Measurements from ENCODE around the gene NEK7.

Gene NEK7

DNA sequence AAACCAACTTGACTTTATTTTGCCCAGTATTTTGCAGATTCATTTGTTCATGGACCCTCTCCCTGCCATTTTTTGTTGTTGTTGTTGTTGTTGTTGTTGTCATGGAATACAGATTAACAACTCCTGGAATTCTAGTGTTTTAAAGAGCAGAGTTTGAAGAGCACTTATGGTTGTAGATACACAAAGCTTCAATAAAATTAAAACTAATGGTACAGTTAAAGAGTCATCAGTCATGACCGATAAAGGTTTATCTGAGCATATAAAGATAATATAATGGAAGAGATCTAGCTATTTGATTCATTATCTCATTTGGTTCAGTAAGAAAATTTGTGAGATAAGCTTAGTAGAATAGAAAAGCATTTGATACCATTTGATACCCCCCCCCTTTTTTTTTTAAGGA is 21.8 kb downstream of the NEK7 start:
- Histone ChIP-seq H3K27ac (no peak overlapping the region), H3K4me1 (ENCODE audit: control insufficient read depth in 1 of 2, insufficient read depth in 1 of 2, low read depth in 1 of 2, low read length in 1 of 2) (peaks cover 15 to 23% of the 10 kb centered on the region in 2 experiments), H3K27me3 (no peaks in the 10 kb centered on the region), H3K4me3 (ENCODE audit: low read depth in 1 of 2, low read length in 1 of 2) (no peak overlapping the region), H3K36me3 (no peaks in the 10 kb centered on the region), H3K9me3 (no peaks in the 10 kb centered on the region)
- TF ChIP-seq, protein P1, sequence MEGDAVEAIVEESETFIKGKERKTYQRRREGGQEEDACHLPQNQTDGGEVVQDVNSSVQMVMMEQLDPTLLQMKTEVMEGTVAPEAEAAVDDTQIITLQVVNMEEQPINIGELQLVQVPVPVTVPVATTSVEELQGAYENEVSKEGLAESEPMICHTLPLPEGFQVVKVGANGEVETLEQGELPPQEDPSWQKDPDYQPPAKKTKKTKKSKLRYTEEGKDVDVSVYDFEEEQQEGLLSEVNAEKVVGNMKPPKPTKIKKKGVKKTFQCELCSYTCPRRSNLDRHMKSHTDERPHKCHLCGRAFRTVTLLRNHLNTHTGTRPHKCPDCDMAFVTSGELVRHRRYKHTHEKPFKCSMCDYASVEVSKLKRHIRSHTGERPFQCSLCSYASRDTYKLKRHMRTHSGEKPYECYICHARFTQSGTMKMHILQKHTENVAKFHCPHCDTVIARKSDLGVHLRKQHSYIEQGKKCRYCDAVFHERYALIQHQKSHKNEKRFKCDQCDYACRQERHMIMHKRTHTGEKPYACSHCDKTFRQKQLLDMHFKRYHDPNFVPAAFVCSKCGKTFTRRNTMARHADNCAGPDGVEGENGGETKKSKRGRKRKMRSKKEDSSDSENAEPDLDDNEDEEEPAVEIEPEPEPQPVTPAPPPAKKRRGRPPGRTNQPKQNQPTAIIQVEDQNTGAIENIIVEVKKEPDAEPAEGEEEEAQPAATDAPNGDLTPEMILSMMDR (IDR thresholded peaks at IDR 0.05): no peak

DNA sequence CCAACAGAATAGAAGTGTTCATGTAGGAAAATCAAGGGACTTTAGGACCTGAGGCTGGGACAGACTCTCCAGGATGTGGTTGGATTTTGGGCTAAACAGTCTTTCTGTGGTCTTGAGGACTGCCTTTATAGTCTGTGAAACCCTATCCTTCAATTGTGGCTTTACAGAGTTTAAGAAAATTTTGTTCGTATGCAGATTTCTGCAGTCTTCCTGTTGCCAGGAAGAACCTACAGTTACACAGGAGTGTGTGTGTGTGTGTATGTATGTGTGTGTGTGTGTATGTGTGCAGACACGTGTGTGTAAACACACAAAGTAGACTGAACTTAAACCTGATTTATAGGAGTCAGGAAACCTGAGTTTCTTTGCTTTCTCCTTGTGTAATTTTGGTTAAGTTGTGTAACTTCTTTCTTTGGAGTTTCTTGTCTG is 22.8 kb downstream of the NEK7 start:
- no peaks in the 10 kb centered on the region for H3K27me3 ChIP-seq
- H3K4me1 ChIP-seq (ENCODE audit: control insufficient read depth in 1 of 2, insufficient read depth in 1 of 2, low read depth in 1 of 2, low read length in 1 of 2): peaks cover 7 to 15% of the 10 kb centered on the region in 2 experiments
- H3K36me3 ChIP-seq: no peaks in the 10 kb centered on the region
- H3K27ac ChIP-seq: no peak overlapping the region
- no peaks in the 10 kb centered on the region for H3K9me3 ChIP-seq
- H3K4me3 ChIP-seq (ENCODE audit: low read depth in 1 of 2, low read length in 1 of 2): no peak overlapping the region
- TF ChIP-seq, protein P1 (IDR thresholded peaks at IDR 0.05): no peak

DNA sequence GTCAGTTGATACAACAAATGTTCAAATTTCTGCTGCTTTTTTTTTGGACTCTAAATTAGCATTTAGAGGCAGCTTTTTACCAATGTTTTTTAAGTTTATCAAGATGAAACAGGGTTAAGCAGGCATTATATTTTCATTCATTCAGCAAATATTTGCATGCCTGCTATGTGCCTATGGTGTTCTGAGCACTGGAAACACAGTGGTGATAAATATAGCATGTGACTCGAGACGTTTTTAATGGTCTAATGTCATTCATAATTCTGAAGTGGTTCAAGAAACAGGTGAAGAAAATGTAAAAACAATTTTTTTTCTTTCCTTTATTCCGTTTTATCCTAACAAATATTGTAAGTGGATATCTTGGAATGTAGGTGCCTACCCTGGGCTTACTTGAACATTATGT is 26.8 kb downstream of the NEK7 start:
- TF ChIP-seq, protein P1 (IDR thresholded peaks at IDR 0.05): no peak

DNA sequence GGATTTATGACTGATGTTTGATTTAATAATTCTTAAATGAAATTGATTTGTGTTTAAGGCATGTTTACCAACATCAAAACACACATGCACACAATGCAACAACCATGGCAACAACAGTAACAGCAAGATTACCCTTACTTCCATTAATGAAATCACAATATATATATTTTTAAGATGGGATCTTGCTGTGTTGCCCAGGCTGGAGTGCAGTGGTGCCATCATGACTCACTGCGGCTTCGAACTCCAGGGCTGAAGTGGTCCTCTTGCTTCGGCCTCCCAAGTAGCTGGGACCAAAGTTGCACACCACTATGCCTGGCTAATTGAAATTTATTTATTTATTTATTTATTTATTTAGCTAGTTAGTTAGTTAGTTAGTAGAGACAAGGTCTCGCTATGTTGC is 27.7 kb downstream of the NEK7 start:
- TF ChIP-seq, protein P1 (IDR thresholded peaks at IDR 0.05): no peak
- Histone ChIP-seq H3K27me3 (no peaks in the 10 kb centered on the region), H3K36me3 (no peaks in the 10 kb centered on the region), H3K9me3 (no peaks in the 10 kb centered on the region), H3K4me1 (ENCODE audit: control insufficient read depth in 1 of 2, insufficient read depth in 1 of 2, low read depth in 1 of 2, low read length in 1 of 2) (peaks cover 4 to 11% of the 10 kb centered on the region in 2 experiments), H3K27ac (no peak overlapping the region), H3K4me3 (ENCODE audit: low read depth in 1 of 2, low read length in 1 of 2) (no peak overlapping the region)

More for the DNA sequence above, 26.8 kb downstream of the NEK7 start:
- H3K27ac ChIP-seq: no peak overlapping the region
- H3K9me3 ChIP-seq: no peaks in the 10 kb centered on the region
- H3K4me1 ChIP-seq (ENCODE audit: control insufficient read depth in 1 of 2, insufficient read depth in 1 of 2, low read depth in 1 of 2, low read length in 1 of 2): peaks cover 7 to 17% of the 10 kb centered on the region in 2 experiments
- H3K36me3 ChIP-seq: no peaks in the 10 kb centered on the region
- no peaks in the 10 kb centered on the region for H3K27me3 ChIP-seq
- no peak overlapping the region for H3K4me3 ChIP-seq (ENCODE audit: low read depth in 1 of 2, low read length in 1 of 2)

DNA sequence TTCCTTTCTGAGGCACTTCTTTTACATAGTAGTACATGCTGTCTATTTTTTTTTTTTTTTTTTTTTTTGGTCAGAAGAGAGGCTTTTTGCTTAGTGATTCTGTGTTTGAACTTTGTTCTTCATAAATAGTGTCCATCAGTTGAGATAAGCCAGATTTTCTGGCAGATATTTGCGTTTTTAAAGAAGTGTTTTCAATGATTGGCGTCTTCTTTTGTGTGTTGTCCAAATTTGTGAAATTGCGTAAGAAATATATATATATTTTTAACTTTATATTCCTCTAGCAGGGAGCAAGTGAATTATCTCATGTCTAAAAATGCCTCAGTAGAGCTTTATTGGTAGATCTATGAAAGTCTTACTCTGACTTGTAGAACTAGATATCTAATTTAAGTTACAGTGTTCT is 28.3 kb downstream of the NEK7 start:
- H3K9me3 ChIP-seq: no peaks in the 10 kb centered on the region
- no peaks in the 10 kb centered on the region for H3K36me3 ChIP-seq
- TF ChIP-seq, protein P1 (IDR thresholded peaks at IDR 0.05): no peak
- H3K27ac ChIP-seq: no peak overlapping the region
- no peaks in the 10 kb centered on the region for H3K27me3 ChIP-seq
- peaks cover 0 to 7% of the 10 kb centered on the region in 2 experiments for H3K4me1 ChIP-seq (ENCODE audit: control insufficient read depth in 1 of 2, insufficient read depth in 1 of 2, low read depth in 1 of 2, low read length in 1 of 2)
- no peak overlapping the region for H3K4me3 ChIP-seq (ENCODE audit: low read depth in 1 of 2, low read length in 1 of 2)

DNA sequence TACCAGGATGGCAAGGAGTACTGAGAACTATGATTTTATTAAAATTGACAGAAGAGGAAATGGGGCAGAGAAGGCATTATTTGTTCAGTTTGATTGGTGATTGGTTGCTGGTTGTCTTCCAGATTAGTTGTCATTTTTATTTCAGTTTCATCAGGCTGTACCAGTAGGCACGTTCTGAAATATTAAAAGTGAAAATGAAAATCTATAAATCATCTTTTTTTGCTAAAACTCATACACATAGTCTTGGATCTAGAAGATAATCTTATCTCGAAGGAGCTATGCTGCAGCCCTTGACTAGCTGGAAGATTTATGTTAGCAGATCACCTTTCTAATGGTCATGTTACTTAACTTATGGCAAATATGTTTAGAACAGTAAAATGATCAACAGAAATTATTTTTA is 29.0 kb downstream of the NEK7 start:
- Histone ChIP-seq H3K9me3 (no peaks in the 10 kb centered on the region), H3K36me3 (no peaks in the 10 kb centered on the region), H3K27ac (no peak overlapping the region), H3K4me1 (ENCODE audit: control insufficient read depth in 1 of 2, insufficient read depth in 1 of 2, low read depth in 1 of 2, low read length in 1 of 2) (peaks cover 0 to 7% of the 10 kb centered on the region in 2 experiments), H3K4me3 (ENCODE audit: low read depth in 1 of 2, low read length in 1 of 2) (no peak overlapping the region), H3K27me3 (no peaks in the 10 kb centered on the region)
- TF ChIP-seq, protein P1 (IDR thresholded peaks at IDR 0.05): no peak
